H1 (cell line): ENCODE data around the gene BPIFB6. TPM values are rescaled to one million over a fixed set of nuclear protein-coding genes. Genes with fewer than 3 reads are reported as not detected.
A peak's percentile ranks its signal among the peaks of the same experiment; 100 is the strongest.

Source experiments
- CTCF ChIA-PET: fragments of 300-600 bp; sonication (Branson Sonifier 250); formaldehyde crosslinking; loops from one replicate; lab custom pipeline; 2021; ENCODE audit not compliant: partially characterized antibody; lab: Charles Lee
- POLR2A ChIA-PET: fragments of 300-600 bp; sonication (Branson Sonifier 250); formaldehyde crosslinking; loops from one replicate; lab custom pipeline; 2021; ENCODE audit warnings: inconsistent platforms; ENCODE audit not compliant: partially characterized antibody; lab: Charles Lee
- DNase-seq, 2 experiments: peaks; one replicate each; pipeline versions ENCODE4 v3.0.0 to v3.0.0-alpha.2; 2010 to 2022; ENCODE audit warnings: low spot score in 2 of 2, low read depth in 1 of 2, mixed read lengths in 1 of 2
- FAIRE-seq: peaks from 2 replicates; lab custom pipeline; 2011; peaks lifted over from hg19 to GRCh38; lab: Jason Lieb, UNC
- H2AFZ ChIP-seq: 2 replicates; pipeline ENCODE4 v1.8.1; 2012; ENCODE audit warnings: low read length, inconsistent platforms
- H2AK5ac ChIP-seq: 2 replicates; pipeline ENCODE4 v1.6.1; 2013; ENCODE audit warnings: low read depth, low read length
- H2BK120ac ChIP-seq: replicated peaks from 2 replicates; pipeline ENCODE3; 2013; ENCODE audit warnings: low read depth, low read length, inconsistent platforms
- H2BK12ac ChIP-seq: 2 replicates; pipeline ENCODE4 v1.6.1; 2013; ENCODE audit warnings: low read depth, low read length
- H2BK15ac ChIP-seq: 2 replicates; pipeline ENCODE4 v1.6.1; 2013; ENCODE audit warnings: low read length
- H2BK20ac ChIP-seq: 2 replicates; pipeline ENCODE4 v1.6.1; 2013; ENCODE audit warnings: low read length
- H2BK5ac ChIP-seq: 2 replicates; pipeline ENCODE4 v1.6.1; 2013; ENCODE audit warnings: low read depth, low read length
- H3K14ac ChIP-seq: 2 replicates; pipeline ENCODE4 v1.6.1; 2013; ENCODE audit warnings: inconsistent platforms; ENCODE audit not compliant: insufficient read length
- H3K18ac ChIP-seq: 2 replicates; pipeline ENCODE4 v1.6.1; 2013; ENCODE audit warnings: low read length; ENCODE audit errors: extremely low read depth
- H3K23ac ChIP-seq: 2 replicates; pipeline ENCODE4 v1.6.1; 2013; ENCODE audit warnings: inconsistent platforms; ENCODE audit not compliant: insufficient read length
- H3K23me2 ChIP-seq: 2 replicates; pipeline ENCODE4 v1.6.1; 2013; ENCODE audit warnings: low read depth, low read length
- H3K27ac ChIP-seq: 2 replicates; pipeline ENCODE4 v1.6.1; 2011; ENCODE audit warnings: low read depth, low read length, inconsistent platforms
- H3K27me3 ChIP-seq, 4 experiments: replicated peaks in 1 of 4; 1 replicate in 1 of 4; 2 replicates in 3 of 4; pipeline versions ENCODE4 v1.6.1 to v1.8.1; 2011 to 2013; ENCODE audit warnings: low read length in 3 of 4, mild to moderate bottlenecking in 3 of 4, inconsistent platforms in 2 of 4, mixed read lengths in 2 of 4, moderate library complexity in 1 of 4; ENCODE audit not compliant: control insufficient read depth in 3 of 4, insufficient read depth in 3 of 4; ENCODE audit errors: extremely low read depth in 1 of 4
- H3K36me3 ChIP-seq, 4 experiments: 2 replicates each; pipeline versions ENCODE4 v1.6.1 to v1.8.1; 2011 to 2013; ENCODE audit warnings: mild to moderate bottlenecking in 4 of 4, low read length in 3 of 4, moderate library complexity in 2 of 4, control low read depth in 1 of 4, inconsistent platforms in 1 of 4; ENCODE audit not compliant: insufficient read depth in 4 of 4, control insufficient read depth in 2 of 4
- H3K4ac ChIP-seq: replicated peaks from 2 replicates; pipeline ENCODE3; 2013; ENCODE audit warnings: low read length, low read depth, mixed read lengths, inconsistent platforms; ENCODE audit not compliant: insufficient read length
- H3K4me1 ChIP-seq, 4 experiments: replicated peaks in 1 of 4; 1 replicate in 1 of 4; 2 replicates in 3 of 4; pipeline versions ENCODE4 v1.6.1 to v1.8.1; 2011 to 2013; ENCODE audit warnings: low read length in 3 of 4, inconsistent platforms in 2 of 4, mixed read lengths in 1 of 4; ENCODE audit not compliant: insufficient read depth in 4 of 4, control insufficient read depth in 3 of 4
- H3K4me2 ChIP-seq, 2 experiments: 2 replicates each; pipeline versions ENCODE4 v1.6.1 to v1.8.1; 2011 to 2013; ENCODE audit warnings: low read depth in 2 of 2, low read length in 2 of 2, control low read depth in 1 of 2, inconsistent platforms in 1 of 2, mild to moderate bottlenecking in 1 of 2; ENCODE audit not compliant: insufficient read depth in 1 of 2
- H3K4me3 ChIP-seq, 4 experiments: fragments of 200-600, 300-600 bp in 1 of 4; sonication (generic), shearing (Covaris generic), sonication (Bioruptor Twin) in 1 of 4; 2 replicates each; pipeline versions ENCODE4 v1.5.1 to v1.8.1; 2011 to 2016; ENCODE audit warnings: low read length in 4 of 4, low read depth in 3 of 4, control low read depth in 2 of 4, inconsistent platforms in 2 of 4, mild to moderate bottlenecking in 2 of 4, mixed read lengths in 1 of 4, moderate library complexity in 1 of 4; ENCODE audit not compliant: insufficient read depth in 2 of 4; ENCODE audit errors: extremely low read depth in 1 of 4
- H3K56ac ChIP-seq: replicated peaks from 2 replicates; pipeline ENCODE3; 2013; ENCODE audit warnings: low read depth, mild to moderate bottlenecking, mixed read lengths, low read length, inconsistent platforms; ENCODE audit not compliant: insufficient read length
- H3K79me1 ChIP-seq: 2 replicates; pipeline ENCODE4 v1.6.1; 2013; ENCODE audit warnings: low read depth, low read length, control low read depth
- H3K79me2 ChIP-seq, 2 experiments: 2 replicates each; pipeline versions ENCODE4 v1.6.1 to v1.8.1; 2012 to 2013; ENCODE audit warnings: low read length in 2 of 2, mild to moderate bottlenecking in 2 of 2, inconsistent platforms in 1 of 2; ENCODE audit not compliant: insufficient read depth in 2 of 2, control insufficient read depth in 1 of 2
- H3K9ac ChIP-seq, 4 experiments: replicated peaks in 1 of 4; 1 replicate in 1 of 4; 2 replicates in 3 of 4; pipeline versions ENCODE4 v1.6.1 to v1.8.1; 2011 to 2013; ENCODE audit warnings: low read depth in 3 of 4, low read length in 3 of 4, control low read depth in 2 of 4, mild to moderate bottlenecking in 2 of 4, moderate library complexity in 2 of 4, inconsistent platforms in 1 of 4; ENCODE audit errors: extremely low read depth in 1 of 4
- H3K9me3 ChIP-seq, 2 experiments: 2 replicates each; pipeline versions ENCODE4 v1.6.1 to v1.8.1; 2012 to 2013; ENCODE audit warnings: mild to moderate bottlenecking in 2 of 2, moderate library complexity in 2 of 2, control low read depth in 1 of 2, inconsistent platforms in 1 of 2, low read depth in 1 of 2, low read length in 1 of 2, mixed read lengths in 1 of 2; ENCODE audit not compliant: insufficient read depth in 2 of 2
- H4K20me1 ChIP-seq, 2 experiments: replicated peaks in 1 of 2; 2 replicates each; pipeline versions ENCODE3 to v1.8.1; 2011 to 2013; ENCODE audit warnings: inconsistent platforms in 2 of 2, low read length in 2 of 2, mild to moderate bottlenecking in 1 of 2; ENCODE audit not compliant: insufficient read depth in 2 of 2, control insufficient read depth in 1 of 2
- H4K5ac ChIP-seq: 2 replicates; pipeline ENCODE4 v1.6.1; 2013; ENCODE audit warnings: low read length, low read depth, mixed read lengths, inconsistent platforms; ENCODE audit not compliant: insufficient read length
- H4K8ac ChIP-seq: 2 replicates; pipeline ENCODE4 v1.8.0; 2013; ENCODE audit warnings: mild to moderate bottlenecking, moderate library complexity, low read length, inconsistent platforms; ENCODE audit not compliant: insufficient read depth; ENCODE audit errors: extremely low read depth
- H4K91ac ChIP-seq: replicated peaks from 2 replicates; pipeline ENCODE3; 2013; ENCODE audit warnings: low read length, mixed read lengths, inconsistent platforms; ENCODE audit not compliant: insufficient read length
- SIN3A ChIP-seq, 2 experiments: IDR thresholded peaks in 1 of 2; conservative IDR thresholded peaks in 1 of 2; 2 replicates each; pipeline ENCODE4 v1.6.1; 2011 to 2012; ENCODE audit warnings: low read length in 2 of 2, improper control_type of control experiment in 1 of 2, low read depth in 1 of 2, mild to moderate bottlenecking in 1 of 2
- SRF ChIP-seq: IDR thresholded peaks from 2 replicates; pipeline ENCODE4 v1.6.1; 2011; ENCODE audit warnings: mild to moderate bottlenecking, low read depth, low read length, moderate library complexity
- WGBS, 2 experiments: shearing (Covaris generic) in 1 of 2; methylation state at CpG; one replicate each; pipeline versions ENCODE4 v1.1.6 to v1.1.7; 2013 to 2015; ENCODE audit warnings: low lambda C conversion rate in 2 of 2, mixed read lengths in 2 of 2, inconsistent platforms in 1 of 2, low coverage in 1 of 2, missing lambda C conversion rate in 1 of 2; ENCODE audit not compliant: insufficient replicate concordance in 2 of 2, insufficient coverage in 1 of 2, insufficient read length in 1 of 2; ENCODE audit errors: extremely low coverage in 1 of 2, missing lambda C conversion rate in 1 of 2; 5-methylcytosine and 5-hydroxymethylcytosine counted together
- polyA plus RNA-seq, 7 experiments: library from polyadenylated mRNA; depleted of rRNA in 3 of 7; stranded (reverse) in 5 of 7; unstranded in 2 of 7; fragments of >200 nt in 5 of 7; fragments of 200-250 nt in 2 of 7; gene quantifications; 1 replicate in 5 of 7; 2 replicates in 1 of 7; 4 replicates in 1 of 7; pipeline versions ENCODE4 v1.2.1 to v1.2.3, GENCODE V29; 2011 to 2013; ENCODE audit warnings: missing spikeins in 2 of 7, mixed read lengths in 2 of 7
- total RNA-seq: library from RNA; stranded (reverse); fragmentation: NEBNext Ultra II Directional; extraction: Animal tissue kit (Norgen Biotek cat#: 25700); gene quantifications from 2 replicates; pipeline ENCODE4 v1.2.1, GENCODE V29; 2021

Gene BPIFB6
- total and polyA plus RNA-seq, 2 of the 8 experiments (the other 6 are each of a cell fraction or from before 2014, with no cell fraction given) = not detected

DNA sequence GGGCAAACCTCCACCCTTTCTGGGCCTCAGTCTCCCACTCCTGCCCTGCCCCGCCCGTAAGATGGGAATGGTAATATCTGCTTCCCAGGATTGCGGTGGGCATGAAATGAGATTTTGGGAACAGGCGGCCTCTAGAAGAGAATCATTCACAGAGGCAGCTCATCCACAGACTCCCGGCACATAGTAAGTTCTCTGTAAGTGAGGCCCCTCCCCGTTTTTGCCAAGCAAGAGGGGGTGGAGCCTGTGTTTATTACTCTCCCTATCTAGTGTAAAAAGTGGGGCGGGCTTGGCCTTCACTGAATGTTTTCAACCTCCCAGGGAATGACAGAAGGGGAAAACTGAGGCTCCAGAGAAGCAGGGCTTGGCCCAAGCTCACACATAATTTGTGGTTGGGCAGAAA lies 47.3 kb upstream of the BPIFB6 start:
- no peak overlapping the region for H2AFZ ChIP-seq
- no peak overlapping the region for H3K23ac ChIP-seq
- H3K27me3 ChIP-seq = no peaks in the 10 kb centered on the region
- H4K20me1 ChIP-seq = no peaks in the 10 kb centered on the region
- no peak overlapping the region for H2BK20ac ChIP-seq
- H2BK15ac ChIP-seq = no peak overlapping the region
- TF ChIP-seq SRF (no peak), SIN3A (conservative IDR thresholded peaks at IDR 0.05 in 1 of 2, IDR thresholded peaks at IDR 0.05 in 1 of 2; ENCODE audit: low read depth in 1 of 2, low read length in 2 of 2) (no peak)
- TF ChIP-seq, all 59 proteins: peak for 0
- no peaks in the 10 kb centered on the region for H3K23me2 ChIP-seq
- H2AK5ac ChIP-seq = 0 out of 2 replicates have a peak overlapping the region, but pooled peaks have one; percentile 13
- H3K36me3 ChIP-seq = no peaks in the 10 kb centered on the region
- H3K9ac ChIP-seq = no peak overlapping the region
- H3K4me3 ChIP-seq = no peak overlapping the region
- WGBS, 2 experiments = 79% methylated on average over 7 of the region's 7 CpGs; no CpG with 5 or more reads in 1 of the 2 experiments
- H3K27ac ChIP-seq = no peak overlapping the region
- no peaks in the 10 kb centered on the region for H3K9me3 ChIP-seq
- POLR2A ChIA-PET = interaction anchor here (0.7 kb wide), 1 partner anchor 21 kb away, joined by 3 read pairs; no protein-coding TSS in a partner anchor
- DNase-seq (no peak), FAIRE-seq (no peak)
- no peak overlapping the region for H3K4ac ChIP-seq
- no peak overlapping the region; the same call in 1 of the 2 replicates for H4K8ac ChIP-seq
- H3K14ac ChIP-seq = no peak overlapping the region
- no peak overlapping the region for H4K91ac ChIP-seq
- no peak overlapping the region for H2BK120ac ChIP-seq
- H3K4me1 ChIP-seq = no peaks in the 10 kb centered on the region; a peak in 1 of 7 replicates
- H2BK5ac ChIP-seq = no peak overlapping the region
- CTCF ChIA-PET = interaction anchor here (1.0 to 5.4 kb wide), 6 partner anchors 11 to 317 kb away, joined by 3 to 53 read pairs (median 4); partner anchors contain the start of gene SUN5
- no peak overlapping the region for H3K56ac ChIP-seq
- no peaks in the 10 kb centered on the region for H3K79me2 ChIP-seq
- no peak overlapping the region for H3K4me2 ChIP-seq
- no peaks in the 10 kb centered on the region for H3K79me1 ChIP-seq
- no peak overlapping the region for H2BK12ac ChIP-seq
- no peak overlapping the region for H4K5ac ChIP-seq
- H3K18ac ChIP-seq = no peak overlapping the region
